Stimulated activated CD4-positive, alpha-beta T cell treated with anti-CD3 and anti-CD28 coated beads, TNF-alpha, amount 100 ng/mL, for 1 hour (primary cell): ENCODE measurements around the gene EMD.
"Not testable (repeated sequence)": the region's sequence is repeated elsewhere in the genome, so short reads cannot be mapped to it uniquely, and the experiment has no call there.

ENCODE experiments used
- DNase-seq, 3 donors: peaks; one replicate each; pipeline ENCODE4 v3.0.0-alpha.2; 2020; ENCODE audit warnings: low read depth in 3 of 3, low spot score in 1 of 3

Gene EMD

GRCh38 chrX:154378799-154379568, at the start of gene EMD:
Gene EMD, plus strand, starts transcription at chrX:154379295. Its CDS starts 190 bp downstream, at chrX:154379485.
- DNase-seq: peak; percentile 87 to 94 (median 93)

GRCh38 chrX:154332561-154332960, 46.5 kb upstream of the EMD start:
- no peak for DNase-seq

- no peak for DNase-seq
These were observed 46.0 kb upstream of the EMD start for GRCh38 chrX:154333116-154333515.

GRCh38 chrX:154333837-154334271, 45.2 kb upstream of the EMD start:
- DNase-seq: no peak

GRCh38 chrX:154334496-154334895, 44.6 kb upstream of the EMD start:
- DNase-seq: no peak

- not testable (repeated sequence) for DNase-seq
These were observed 37.4 kb upstream of the EMD start for GRCh38 chrX:154341399-154342298.

GRCh38 chrX:154343063-154343462, 36.0 kb upstream of the EMD start:
- not testable (repeated sequence) for DNase-seq

GRCh38 chrX:154343620-154344019, 35.5 kb upstream of the EMD start:
- DNase-seq: not testable (repeated sequence)

GRCh38 chrX:154348114-154348531, 31.0 kb upstream of the EMD start:
- no peak for DNase-seq

- DNase-seq: no peak
These were observed 30.3 kb upstream of the EMD start for GRCh38 chrX:154348646-154349358.

- no peak for DNase-seq
These were observed 29.6 kb upstream of the EMD start for GRCh38 chrX:154349359-154349935.

GRCh38 chrX:154349979-154350378, 29.1 kb upstream of the EMD start:
- no peak for DNase-seq

GRCh38 chrX:154350429-154351182, 28.5 kb upstream of the EMD start:
- no peak for DNase-seq

GRCh38 chrX:154351183-154352011, 27.7 kb upstream of the EMD start:
- DNase-seq: no peak

- DNase-seq: no peak
These were observed 27.1 kb upstream of the EMD start for GRCh38 chrX:154352012-154352401.

GRCh38 chrX:154352466-154352865, 26.6 kb upstream of the EMD start:
- DNase-seq: no peak

- no peak for DNase-seq
These were observed 25.8 kb upstream of the EMD start for GRCh38 chrX:154353172-154353843.

GRCh38 chrX:154354013-154354412, 25.1 kb upstream of the EMD start:
- no peak for DNase-seq

GRCh38 chrX:154354516-154354915, 24.6 kb upstream of the EMD start:
- DNase-seq: no peak
